WTC11 (cell line): ENCODE results near the gene C2orf49. TPM values are rescaled to one million over a fixed set of nuclear protein-coding genes. Genes with fewer than 3 reads are reported as not detected.

Source experiments
- ATAC-seq: fragments of 200-7000 bp; cut with Tn5 transposase; 2 replicates; pipeline ENCODE4 v1.10.0; 2021; ENCODE audit warnings: mild to moderate bottlenecking, moderate library complexity
- CTCF ChIA-PET: fragments of 300-600 bp; sonication (Branson Sonifier 250); formaldehyde crosslinking; loops from one replicate; lab custom pipeline; 2021; ENCODE audit warnings: antibody characterized with exemption; lab: Charles Lee
- POLR2A ChIA-PET: fragments of 350-600 bp; sonication (Branson Sonifier 250); formaldehyde crosslinking; loops from one replicate; lab custom pipeline; 2021; ENCODE audit warnings: antibody characterized with exemption; lab: Charles Lee
- DNase-seq: peaks from one replicate; pipeline ENCODE4 v3.0.0; 2021; ENCODE audit warnings: low spot score
- H3K27ac Mint-ChIP-seq: 2 replicates; pipeline ENCODE4 v1.8.0; 2021; ENCODE audit warnings: mixed read lengths
- H3K27me3 Mint-ChIP-seq: 2 replicates; pipeline ENCODE4 v1.8.0; 2021; ENCODE audit warnings: low read depth, mild to moderate bottlenecking, moderate library complexity, mixed read lengths
- H3K36me3 Mint-ChIP-seq: 2 replicates; pipeline ENCODE4 v1.8.0; 2021; ENCODE audit warnings: mixed read lengths
- H3K4me1 Mint-ChIP-seq: 2 replicates; pipeline ENCODE4 v1.8.0; 2022; ENCODE audit warnings: mixed read lengths
- H3K4me3 Mint-ChIP-seq: 2 replicates; pipeline ENCODE4 v1.8.0; 2021; ENCODE audit warnings: mild to moderate bottlenecking, moderate library complexity, mixed read lengths
- H3K9me3 Mint-ChIP-seq: 2 replicates; pipeline ENCODE4 v1.8.0; 2021; ENCODE audit warnings: mixed read lengths
- AFF4 ChIP-seq: sonication (generic); formaldehyde crosslinking; IDR thresholded peaks from 2 replicates; pipeline ENCODE4 v1.8.1; 2023; ENCODE audit warnings: mild to moderate bottlenecking, missing genetic modification reagents, borderline replicate concordance
- ATF2 ChIP-seq: sonication (generic); formaldehyde crosslinking; IDR thresholded peaks from 2 replicates; pipeline ENCODE4 v1.8.1; 2022; ENCODE audit warnings: low read depth, missing genetic modification reagents, borderline replicate concordance
- CDX4 ChIP-seq: fragments of 250-450 bp; sonication (Bioruptor Pico); IDR thresholded peaks from 2 replicates; pipeline ENCODE4 v1.9.0; 2021; ENCODE audit warnings: moderate library complexity, mild to moderate bottlenecking, inconsistent platforms, borderline replicate concordance
- JUN ChIP-seq: sonication (generic); formaldehyde crosslinking; IDR thresholded peaks from 2 replicates; pipeline ENCODE4 v1.8.0; 2023; ENCODE audit warnings: mild to moderate bottlenecking, missing genetic modification reagents
- MXD4 ChIP-seq: fragments of 250-450 bp; sonication (Bioruptor Pico); IDR thresholded peaks from 2 replicates; pipeline ENCODE4 v1.8.0; 2021; ENCODE audit warnings: mild to moderate bottlenecking, moderate library complexity, borderline replicate concordance
- NFATC4 ChIP-seq: fragments of 250-450 bp; sonication (Bioruptor Pico); IDR thresholded peaks from 2 replicates; pipeline ENCODE4 v1.9.0; 2021; ENCODE audit warnings: mild to moderate bottlenecking
- NFE2L1 ChIP-seq: sonication (generic); formaldehyde crosslinking; IDR thresholded peaks from 2 replicates; pipeline ENCODE4 v1.8.1; 2023; ENCODE audit warnings: missing genetic modification reagents
- PREB ChIP-seq: sonication (generic); formaldehyde crosslinking; IDR thresholded peaks from 2 replicates; pipeline ENCODE4 v1.8.1; 2022; ENCODE audit warnings: mild to moderate bottlenecking, missing genetic modification reagents, moderate library complexity, borderline replicate concordance
- SMAD3 ChIP-seq: sonication (generic); formaldehyde crosslinking; IDR thresholded peaks from 2 replicates; pipeline ENCODE4 v1.8.0; 2022; ENCODE audit warnings: missing genetic modification reagents, mild to moderate bottlenecking, borderline replicate concordance
- STAT6 ChIP-seq: sonication (generic); formaldehyde crosslinking; conservative IDR thresholded peaks from 2 replicates; pipeline ENCODE4 v1.8.1; 2023; ENCODE audit warnings: mild to moderate bottlenecking, low read depth, missing genetic modification reagents, moderate library complexity
- TCF7 ChIP-seq: sonication (generic); formaldehyde crosslinking; IDR thresholded peaks from 2 replicates; pipeline ENCODE4 v1.8.0; 2022; ENCODE audit warnings: mild to moderate bottlenecking, low read depth, missing genetic modification reagents, moderate library complexity
- TEAD4 ChIP-seq: sonication (generic); formaldehyde crosslinking; IDR thresholded peaks from 2 replicates; pipeline ENCODE4 v1.8.0; 2022; ENCODE audit warnings: mild to moderate bottlenecking, missing genetic modification reagents
- ZMAT4 ChIP-seq: fragments of 250-450 bp; sonication (Bioruptor Pico); IDR thresholded peaks from 2 replicates; pipeline ENCODE4 v1.9.0; 2021; ENCODE audit warnings: mild to moderate bottlenecking
- ZNF121 ChIP-seq: sonication (generic); formaldehyde crosslinking; IDR thresholded peaks from 2 replicates; pipeline ENCODE4 v1.8.0; 2023; ENCODE audit warnings: missing genetic modification reagents
- ZNF219 ChIP-seq: sonication (generic); formaldehyde crosslinking; IDR thresholded peaks from 2 replicates; pipeline ENCODE4 v1.8.0; 2023; ENCODE audit warnings: missing genetic modification reagents, mild to moderate bottlenecking, borderline replicate concordance
- ZNF317 ChIP-seq: sonication (generic); formaldehyde crosslinking; IDR thresholded peaks from 2 replicates; pipeline ENCODE4 v1.8.1; 2023; ENCODE audit warnings: low read depth, mild to moderate bottlenecking, moderate library complexity, missing genetic modification reagents, borderline replicate concordance
- ZNF416 ChIP-seq: fragments of 250-450 bp; sonication (Bioruptor Pico); IDR thresholded peaks from 2 replicates; pipeline ENCODE4 v1.9.0; 2021; ENCODE audit warnings: mild to moderate bottlenecking, inconsistent platforms
- total RNA-seq: library from RNA; stranded (reverse); gene quantifications from 3 replicates; pipeline ENCODE4 v1.2.3, GENCODE V29; 2021
- TF ChIP-seq, protein P1 (sequence below): fragments of 200-600 bp; IDR thresholded peaks from 2 replicates; pipeline ENCODE4 v1.8.0; 2022; ENCODE audit warnings: antibody characterized with exemption
- TF ChIP-seq, protein P2 (sequence below): sonication (generic); formaldehyde crosslinking; IDR thresholded peaks from 2 replicates; pipeline ENCODE4 v1.8.0; 2023; ENCODE audit warnings: missing genetic modification reagents, mild to moderate bottlenecking, borderline replicate concordance

C2orf49 gene
- total RNA-seq, 1 experiment from 2014 or later, result 15.9 TPM

DNA sequence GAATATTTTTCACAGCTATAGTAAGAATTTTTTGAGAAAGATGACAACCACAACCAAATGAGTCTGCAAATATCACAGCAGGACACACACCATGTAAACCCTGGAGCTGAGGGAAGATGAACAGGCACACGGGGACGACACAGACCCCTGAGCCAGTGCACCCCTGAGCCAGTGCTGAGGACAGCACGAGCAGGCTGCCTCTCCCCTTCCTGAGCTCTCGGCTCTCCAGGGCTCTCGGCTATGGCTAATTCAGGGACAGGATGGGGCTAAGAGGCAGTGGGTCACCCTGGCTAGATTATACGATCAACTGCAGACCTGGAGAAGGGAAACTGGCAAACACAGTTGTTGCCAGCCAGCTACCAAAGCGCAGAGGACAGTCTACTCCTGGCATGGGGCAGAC lies 49.2 kb upstream of the C2orf49 start:
- H3K4me1 Mint-ChIP-seq, result no peaks in the 10 kb centered on the region
- DNase-seq (no peak), ATAC-seq (peak; percentile 52; the same call in 1 of the 2 replicates)
- no peak overlapping the region for H3K4me3 Mint-ChIP-seq
- no peaks in the 10 kb centered on the region for H3K27me3 Mint-ChIP-seq
- H3K27ac Mint-ChIP-seq, result no peak overlapping the region
- no peaks in the 10 kb centered on the region for H3K9me3 Mint-ChIP-seq
- peaks cover 13% of the 10 kb centered on the region for H3K36me3 Mint-ChIP-seq
- POLR2A ChIA-PET, result no interaction called here
- CTCF ChIA-PET, result interaction anchor here (0.6 to 1.6 kb wide), 10 partner anchors 9 to 233 kb away, joined by 3 to 9 read pairs (median 3); no protein-coding TSS in a partner anchor
- TF ChIP-seq ZMAT4 (CRISPR knock-in tag), result no peak
- no peak for TF ChIP-seq MXD4
- no peak for TF ChIP-seq ZNF219 (CRISPR knock-in tag)
- no peak for TF ChIP-seq ZNF121 (CRISPR knock-in tag)
- TF ChIP-seq, protein P1, sequence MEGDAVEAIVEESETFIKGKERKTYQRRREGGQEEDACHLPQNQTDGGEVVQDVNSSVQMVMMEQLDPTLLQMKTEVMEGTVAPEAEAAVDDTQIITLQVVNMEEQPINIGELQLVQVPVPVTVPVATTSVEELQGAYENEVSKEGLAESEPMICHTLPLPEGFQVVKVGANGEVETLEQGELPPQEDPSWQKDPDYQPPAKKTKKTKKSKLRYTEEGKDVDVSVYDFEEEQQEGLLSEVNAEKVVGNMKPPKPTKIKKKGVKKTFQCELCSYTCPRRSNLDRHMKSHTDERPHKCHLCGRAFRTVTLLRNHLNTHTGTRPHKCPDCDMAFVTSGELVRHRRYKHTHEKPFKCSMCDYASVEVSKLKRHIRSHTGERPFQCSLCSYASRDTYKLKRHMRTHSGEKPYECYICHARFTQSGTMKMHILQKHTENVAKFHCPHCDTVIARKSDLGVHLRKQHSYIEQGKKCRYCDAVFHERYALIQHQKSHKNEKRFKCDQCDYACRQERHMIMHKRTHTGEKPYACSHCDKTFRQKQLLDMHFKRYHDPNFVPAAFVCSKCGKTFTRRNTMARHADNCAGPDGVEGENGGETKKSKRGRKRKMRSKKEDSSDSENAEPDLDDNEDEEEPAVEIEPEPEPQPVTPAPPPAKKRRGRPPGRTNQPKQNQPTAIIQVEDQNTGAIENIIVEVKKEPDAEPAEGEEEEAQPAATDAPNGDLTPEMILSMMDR, result no peak
- no peak for TF ChIP-seq CDX4 (CRISPR knock-in tag)
- no peak for TF ChIP-seq SMAD3
- no peak for TF ChIP-seq ATF2
- no peak for TF ChIP-seq AFF4 (CRISPR knock-in tag)
- no peak for TF ChIP-seq ZNF317 (CRISPR knock-in tag)
- no peak for TF ChIP-seq TCF7 (CRISPR knock-in tag)
- TF ChIP-seq, protein P2, sequence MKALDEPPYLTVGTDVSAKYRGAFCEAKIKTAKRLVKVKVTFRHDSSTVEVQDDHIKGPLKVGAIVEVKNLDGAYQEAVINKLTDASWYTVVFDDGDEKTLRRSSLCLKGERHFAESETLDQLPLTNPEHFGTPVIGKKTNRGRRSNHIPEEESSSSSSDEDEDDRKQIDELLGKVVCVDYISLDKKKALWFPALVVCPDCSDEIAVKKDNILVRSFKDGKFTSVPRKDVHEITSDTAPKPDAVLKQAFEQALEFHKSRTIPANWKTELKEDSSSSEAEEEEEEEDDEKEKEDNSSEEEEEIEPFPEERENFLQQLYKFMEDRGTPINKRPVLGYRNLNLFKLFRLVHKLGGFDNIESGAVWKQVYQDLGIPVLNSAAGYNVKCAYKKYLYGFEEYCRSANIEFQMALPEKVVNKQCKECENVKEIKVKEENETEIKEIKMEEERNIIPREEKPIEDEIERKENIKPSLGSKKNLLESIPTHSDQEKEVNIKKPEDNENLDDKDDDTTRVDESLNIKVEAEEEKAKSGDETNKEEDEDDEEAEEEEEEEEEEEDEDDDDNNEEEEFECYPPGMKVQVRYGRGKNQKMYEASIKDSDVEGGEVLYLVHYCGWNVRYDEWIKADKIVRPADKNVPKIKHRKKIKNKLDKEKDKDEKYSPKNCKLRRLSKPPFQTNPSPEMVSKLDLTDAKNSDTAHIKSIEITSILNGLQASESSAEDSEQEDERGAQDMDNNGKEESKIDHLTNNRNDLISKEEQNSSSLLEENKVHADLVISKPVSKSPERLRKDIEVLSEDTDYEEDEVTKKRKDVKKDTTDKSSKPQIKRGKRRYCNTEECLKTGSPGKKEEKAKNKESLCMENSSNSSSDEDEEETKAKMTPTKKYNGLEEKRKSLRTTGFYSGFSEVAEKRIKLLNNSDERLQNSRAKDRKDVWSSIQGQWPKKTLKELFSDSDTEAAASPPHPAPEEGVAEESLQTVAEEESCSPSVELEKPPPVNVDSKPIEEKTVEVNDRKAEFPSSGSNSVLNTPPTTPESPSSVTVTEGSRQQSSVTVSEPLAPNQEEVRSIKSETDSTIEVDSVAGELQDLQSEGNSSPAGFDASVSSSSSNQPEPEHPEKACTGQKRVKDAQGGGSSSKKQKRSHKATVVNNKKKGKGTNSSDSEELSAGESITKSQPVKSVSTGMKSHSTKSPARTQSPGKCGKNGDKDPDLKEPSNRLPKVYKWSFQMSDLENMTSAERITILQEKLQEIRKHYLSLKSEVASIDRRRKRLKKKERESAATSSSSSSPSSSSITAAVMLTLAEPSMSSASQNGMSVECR (CRISPR knock-in tag), result no peak
- TF ChIP-seq STAT6 (CRISPR knock-in tag), result no peak
- no peak for TF ChIP-seq NFE2L1 (CRISPR knock-in tag)
- no peak for TF ChIP-seq TEAD4 (CRISPR knock-in tag)
- no peak for TF ChIP-seq NFATC4 (CRISPR knock-in tag)
- no peak for TF ChIP-seq JUN (CRISPR knock-in tag)
- TF ChIP-seq PREB, result no peak
- no peak for TF ChIP-seq ZNF416 (CRISPR knock-in tag)
- TF ChIP-seq, all 79 proteins: peak for 0
